ENCODE measurements around the gene DGKD.

DNA sequence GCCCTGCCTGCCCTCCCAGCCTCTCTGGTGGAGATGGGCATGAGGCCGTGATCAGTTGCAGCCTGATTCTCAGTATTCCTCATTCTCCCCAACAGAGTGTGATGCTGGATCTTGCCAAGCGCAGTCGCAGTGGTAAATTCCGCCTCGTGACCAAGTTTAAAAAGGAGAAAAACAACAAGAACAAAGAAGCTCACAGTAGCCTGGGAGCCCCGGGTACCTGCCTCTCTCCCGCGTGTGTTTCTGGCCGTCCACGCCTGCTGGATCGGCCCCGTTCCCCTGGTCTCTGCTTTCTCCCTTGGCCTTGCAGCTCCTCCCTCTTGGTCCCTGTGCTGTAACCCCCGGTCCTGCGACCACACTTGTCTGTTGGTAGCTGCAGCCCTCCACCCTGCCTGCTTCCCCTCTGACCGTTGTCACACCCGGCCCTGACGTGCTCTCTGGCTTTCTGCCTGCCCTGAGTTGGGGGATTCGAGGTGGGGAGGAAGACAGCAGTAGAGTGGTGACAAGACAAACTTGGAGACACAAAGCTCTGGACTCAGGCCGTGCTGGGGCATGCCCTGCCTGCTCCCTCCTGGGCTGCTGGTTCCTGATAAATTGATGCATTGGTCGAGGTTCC, 112.8 kb downstream of the DGKD start:
- no peak for TF ChIP-seq POLR2A (IDR thresholded peaks at IDR 0.05)
- TF ChIP-seq, protein P1, sequence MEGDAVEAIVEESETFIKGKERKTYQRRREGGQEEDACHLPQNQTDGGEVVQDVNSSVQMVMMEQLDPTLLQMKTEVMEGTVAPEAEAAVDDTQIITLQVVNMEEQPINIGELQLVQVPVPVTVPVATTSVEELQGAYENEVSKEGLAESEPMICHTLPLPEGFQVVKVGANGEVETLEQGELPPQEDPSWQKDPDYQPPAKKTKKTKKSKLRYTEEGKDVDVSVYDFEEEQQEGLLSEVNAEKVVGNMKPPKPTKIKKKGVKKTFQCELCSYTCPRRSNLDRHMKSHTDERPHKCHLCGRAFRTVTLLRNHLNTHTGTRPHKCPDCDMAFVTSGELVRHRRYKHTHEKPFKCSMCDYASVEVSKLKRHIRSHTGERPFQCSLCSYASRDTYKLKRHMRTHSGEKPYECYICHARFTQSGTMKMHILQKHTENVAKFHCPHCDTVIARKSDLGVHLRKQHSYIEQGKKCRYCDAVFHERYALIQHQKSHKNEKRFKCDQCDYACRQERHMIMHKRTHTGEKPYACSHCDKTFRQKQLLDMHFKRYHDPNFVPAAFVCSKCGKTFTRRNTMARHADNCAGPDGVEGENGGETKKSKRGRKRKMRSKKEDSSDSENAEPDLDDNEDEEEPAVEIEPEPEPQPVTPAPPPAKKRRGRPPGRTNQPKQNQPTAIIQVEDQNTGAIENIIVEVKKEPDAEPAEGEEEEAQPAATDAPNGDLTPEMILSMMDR (IDR thresholded peaks at IDR 0.05): no peak
- TF ChIP-seq POLR2AphosphoS5 (IDR thresholded peaks at IDR 0.05): no peak
